AG10803 (cell line): ENCODE data around the gene LCAT.
A peak's percentile ranks its signal among the peaks of the same experiment; 100 is the strongest.
"Not testable (repeated sequence)": the region's sequence is repeated elsewhere in the genome, so short reads cannot be mapped to it uniquely, and the experiment has no call there.

ENCODE experiments used
- DNase-seq: peaks from one replicate; pipeline ENCODE4 v3.0.0; 2010; ENCODE audit warnings: low read depth
- H3K4me3 ChIP-seq: 2 replicates; pipeline ENCODE4 v1.5.1; 2011; ENCODE audit warnings: mild to moderate bottlenecking, low read length, control low read depth
- CTCF ChIP-seq: conservative IDR thresholded peaks from 2 replicates; pipeline ENCODE4 v1.5.1; 2011; ENCODE audit warnings: mild to moderate bottlenecking, low read length, control low read depth, inconsistent platforms

LCAT gene

GRCh38 chr16:67939507-67940445 is 4.1 kb downstream of the LCAT start:
- TF ChIP-seq CTCF: no peak
- H3K4me3 ChIP-seq: no peak overlapping the region
- no peak for DNase-seq

GRCh38 chr16:67937713-67938112 is 6.2 kb downstream of the LCAT start:
- not testable (repeated sequence) for DNase-seq, H3K4me3 ChIP-seq

GRCh38 chr16:67936880-67937605 is 6.9 kb downstream of the LCAT start:
- no peak for DNase-seq
- TF ChIP-seq CTCF: no peak
- peak overlapping the region; percentile 98 for H3K4me3 ChIP-seq

- no peak for TF ChIP-seq CTCF
Observed at GRCh38 chr16:67936124-67936879, 7.6 kb downstream of the LCAT start, which contains the start of gene PSMB10. Gene PSMB10 (minus strand): TSS chr16:67936850. CDS start chr16:67936749, 101 bp downstream.

GRCh38 chr16:67935402-67936123 is 8.4 kb downstream of the LCAT start:
- DNase-seq: peak; percentile 86
- peak overlapping the region; percentile 98 for H3K4me3 ChIP-seq
- no peak for TF ChIP-seq CTCF

More at GRCh38 chr16:67936124-67936879, 7.6 kb downstream of the LCAT start, which contains the start of gene PSMB10:
- peak; percentile 65 for DNase-seq
- H3K4me3 ChIP-seq: peak within 1 kb of the TSS; percentile 98

- peak overlapping the region; percentile 98 for H3K4me3 ChIP-seq
- no peak for DNase-seq
Observed at GRCh38 chr16:67935101-67935401, 8.9 kb downstream of the LCAT start.

More at GRCh38 chr16:67935101-67935401, 8.9 kb downstream of the LCAT start:
- no peak for TF ChIP-seq CTCF
